Measurements from ENCODE around the gene LOXL1.
"Not testable (repeated sequence)": the region's sequence is repeated elsewhere in the genome, so short reads cannot be mapped to it uniquely, and the experiment has no call there.

The LOXL1 gene

GRCh38 chr15:73954188-73955145 lies 28.2 kb downstream of the LOXL1 start:
- Mint-ChIP-seq H3K27me3 (peaks cover 1% of the 10 kb centered on the region), H3K9me3 (no peaks in the 10 kb centered on the region), H3K4me3 (no peak overlapping the region), H3K27ac (no peak overlapping the region), H3K36me3 (no peaks in the 10 kb centered on the region), H3K4me1 (peaks cover 17% of the 10 kb centered on the region)
- no peak for ATAC-seq (ENCODE audit: low read depth)
- no peak for DNase-seq (ENCODE audit: low spot score in 2 of 2)

- peaks cover 1% of the 10 kb centered on the region for H3K27me3 Mint-ChIP-seq
- ATAC-seq (ENCODE audit: low read depth) (no peak), DNase-seq (ENCODE audit: low spot score in 2 of 2) (no peak)
- H3K27ac Mint-ChIP-seq, result no peak overlapping the region
- no peak overlapping the region for H3K4me3 Mint-ChIP-seq
- H3K9me3 Mint-ChIP-seq, result no peaks in the 10 kb centered on the region
- H3K36me3 Mint-ChIP-seq, result no peaks in the 10 kb centered on the region
- H3K4me1 Mint-ChIP-seq, result peaks cover 19% of the 10 kb centered on the region
Measured at GRCh38 chr15:73955326-73955725, 29.1 kb downstream of the LOXL1 start.

- Mint-ChIP-seq H3K36me3 (no peaks in the 10 kb centered on the region), H3K4me1 (peaks cover 11% of the 10 kb centered on the region), H3K9me3 (no peaks in the 10 kb centered on the region), H3K4me3 (no peak overlapping the region), H3K27me3 (peaks cover 1% of the 10 kb centered on the region), H3K27ac (no peak overlapping the region)
- ATAC-seq (ENCODE audit: low read depth), result no peak
- no peak for DNase-seq (ENCODE audit: low spot score in 2 of 2)
Measured at GRCh38 chr15:73955861-73956742, 29.8 kb downstream of the LOXL1 start.

GRCh38 chr15:73956743-73957135 lies 30.5 kb downstream of the LOXL1 start:
- Mint-ChIP-seq H3K27me3 (peaks cover 1% of the 10 kb centered on the region), H3K27ac (no peak overlapping the region), H3K4me1 (peaks cover 9% of the 10 kb centered on the region), H3K9me3 (no peaks in the 10 kb centered on the region), H3K4me3 (no peak overlapping the region), H3K36me3 (no peaks in the 10 kb centered on the region)
- ATAC-seq (ENCODE audit: low read depth), result no peak
- no peak for DNase-seq (ENCODE audit: low spot score in 2 of 2)

GRCh38 chr15:73957276-73957675 lies 31.0 kb downstream of the LOXL1 start:
- ATAC-seq (ENCODE audit: low read depth) (no peak), DNase-seq (ENCODE audit: low spot score in 2 of 2) (no peak)
- Mint-ChIP-seq H3K27me3 (peaks cover 1% of the 10 kb centered on the region), H3K27ac (no peak overlapping the region), H3K4me3 (no peak overlapping the region), H3K4me1 (peaks cover 9% of the 10 kb centered on the region), H3K36me3 (no peaks in the 10 kb centered on the region), H3K9me3 (no peaks in the 10 kb centered on the region)

GRCh38 chr15:73957785-73958184 lies 31.5 kb downstream of the LOXL1 start:
- Mint-ChIP-seq H3K36me3 (no peaks in the 10 kb centered on the region), H3K27ac (no peak overlapping the region), H3K4me1 (peaks cover 9% of the 10 kb centered on the region), H3K27me3 (peaks cover 1% of the 10 kb centered on the region), H3K9me3 (no peaks in the 10 kb centered on the region), H3K4me3 (no peak overlapping the region)
- ATAC-seq (ENCODE audit: low read depth), result no peak
- DNase-seq (ENCODE audit: low spot score in 2 of 2), result no peak

- DNase-seq (ENCODE audit: low spot score in 2 of 2), result no peak
- Mint-ChIP-seq H3K9me3 (no peaks in the 10 kb centered on the region), H3K4me1 (peaks cover 9% of the 10 kb centered on the region), H3K27ac (no peak overlapping the region), H3K36me3 (no peaks in the 10 kb centered on the region), H3K27me3 (peaks cover 1% of the 10 kb centered on the region), H3K4me3 (no peak overlapping the region)
- ATAC-seq (ENCODE audit: low read depth), result peak; percentile 84
Measured at GRCh38 chr15:73959012-73959581, 32.8 kb downstream of the LOXL1 start.

- Mint-ChIP-seq H3K27ac (no peak overlapping the region), H3K27me3 (peaks cover 3% of the 10 kb centered on the region), H3K4me1 (peaks cover 12% of the 10 kb centered on the region), H3K4me3 (no peak overlapping the region), H3K9me3 (no peaks in the 10 kb centered on the region), H3K36me3 (no peaks in the 10 kb centered on the region)
- no peak for DNase-seq (ENCODE audit: low spot score in 2 of 2)
- ATAC-seq (ENCODE audit: low read depth), result no peak
Measured at GRCh38 chr15:73959801-73960200, 33.5 kb downstream of the LOXL1 start.

GRCh38 chr15:73960472-73961070 lies 34.3 kb downstream of the LOXL1 start:
- H3K36me3 Mint-ChIP-seq; H3K27me3 Mint-ChIP-seq; H3K9me3 Mint-ChIP-seq; H3K27ac Mint-ChIP-seq; H3K4me3 Mint-ChIP-seq; DNase-seq (ENCODE audit: low spot score in 2 of 2); ATAC-seq (ENCODE audit: low read depth): not testable (repeated sequence)
- peaks cover 18% of the 10 kb centered on the region for H3K4me1 Mint-ChIP-seq

GRCh38 chr15:73962433-73962832 lies 36.2 kb downstream of the LOXL1 start:
- Mint-ChIP-seq H3K9me3 (no peaks in the 10 kb centered on the region), H3K36me3 (no peaks in the 10 kb centered on the region), H3K4me1 (peaks cover 27% of the 10 kb centered on the region), H3K27me3 (peaks cover 4% of the 10 kb centered on the region), H3K4me3 (no peak overlapping the region), H3K27ac (no peak overlapping the region)
- DNase-seq (ENCODE audit: low spot score in 2 of 2) (no peak), ATAC-seq (ENCODE audit: low read depth) (no peak)

GRCh38 chr15:73964736-73965093 lies 38.5 kb downstream of the LOXL1 start:
- Mint-ChIP-seq H3K27me3 (peaks cover 3% of the 10 kb centered on the region), H3K36me3 (no peaks in the 10 kb centered on the region), H3K9me3 (no peaks in the 10 kb centered on the region), H3K4me1 (peaks cover 19% of the 10 kb centered on the region), H3K4me3 (peak overlapping the region; percentile 75), H3K27ac (no peak overlapping the region)
- DNase-seq (ENCODE audit: low spot score in 2 of 2) (peak; percentile 81 to 88), ATAC-seq (ENCODE audit: low read depth) (peak; percentile 84)

- DNase-seq (ENCODE audit: low spot score in 2 of 2), result no peak
- ATAC-seq (ENCODE audit: low read depth), result peak; percentile 41
- H3K4me1 Mint-ChIP-seq, result peaks cover 18% of the 10 kb centered on the region
- H3K9me3 Mint-ChIP-seq, result no peaks in the 10 kb centered on the region
- no peak overlapping the region for H3K27ac Mint-ChIP-seq
- peaks cover 3% of the 10 kb centered on the region for H3K27me3 Mint-ChIP-seq
- no peaks in the 10 kb centered on the region for H3K36me3 Mint-ChIP-seq
- peak overlapping the region; percentile 75 for H3K4me3 Mint-ChIP-seq
Measured at GRCh38 chr15:73965094-73965757, 39.0 kb downstream of the LOXL1 start.

- H3K27me3 Mint-ChIP-seq, result peaks cover 3% of the 10 kb centered on the region
- peaks cover 18% of the 10 kb centered on the region for H3K4me1 Mint-ChIP-seq
- H3K27ac Mint-ChIP-seq, result peak overlapping the region; percentile 32
- DNase-seq (ENCODE audit: low spot score in 2 of 2) (no peak), ATAC-seq (ENCODE audit: low read depth) (peak; percentile 74)
- H3K9me3 Mint-ChIP-seq, result no peaks in the 10 kb centered on the region
- peak overlapping the region; percentile 56 for H3K4me3 Mint-ChIP-seq
- H3K36me3 Mint-ChIP-seq, result no peaks in the 10 kb centered on the region
Measured at GRCh38 chr15:73965758-73966113, 39.5 kb downstream of the LOXL1 start.

Data from memory B cell (primary cell).